ENCODE data around the gene PLXND1.
"Not testable (repeated sequence)": the region's sequence is repeated elsewhere in the genome, so short reads cannot be mapped to it uniquely, and the experiment has no call there.

The PLXND1 gene

GRCh38 chr3:129606636-129607390 is at the start of gene PLXND1:
Gene PLXND1, minus strand, starts transcription at chr3:129606676. Its CDS starts 37 bp downstream, at chr3:129606639.
- DNase-seq (ENCODE audit: low spot score): peak; percentile 59

- no peak for DNase-seq (ENCODE audit: low spot score)
Observed at GRCh38 chr3:129655291-129655700, 48.8 kb upstream of the PLXND1 start.

- no peak for DNase-seq (ENCODE audit: low spot score)
Observed at GRCh38 chr3:129654131-129654530, 47.7 kb upstream of the PLXND1 start.

- no peak for DNase-seq (ENCODE audit: low spot score)
Observed at GRCh38 chr3:129653019-129653418, 46.5 kb upstream of the PLXND1 start.

GRCh38 chr3:129651435-129652202 is 45.1 kb upstream of the PLXND1 start:
- DNase-seq (ENCODE audit: low spot score): no peak

GRCh38 chr3:129650256-129650872 is 43.9 kb upstream of the PLXND1 start:
- peak; percentile 29 for DNase-seq (ENCODE audit: low spot score)

- DNase-seq (ENCODE audit: low spot score): no peak
Observed at GRCh38 chr3:129648391-129648790, 41.9 kb upstream of the PLXND1 start.

GRCh38 chr3:129645286-129645685 is 38.8 kb upstream of the PLXND1 start:
- no peak for DNase-seq (ENCODE audit: low spot score)

GRCh38 chr3:129644836-129645235 is 38.4 kb upstream of the PLXND1 start:
- no peak for DNase-seq (ENCODE audit: low spot score)

- not testable (repeated sequence) for DNase-seq (ENCODE audit: low spot score)
Observed at GRCh38 chr3:129641567-129642260, 35.2 kb upstream of the PLXND1 start.

- DNase-seq (ENCODE audit: low spot score): not testable (repeated sequence)
Observed at GRCh38 chr3:129640985-129641384, 34.5 kb upstream of the PLXND1 start.

- no peak for DNase-seq (ENCODE audit: low spot score)
Observed at GRCh38 chr3:129638481-129638880, 32.0 kb upstream of the PLXND1 start.

GRCh38 chr3:129636082-129636481 is 29.6 kb upstream of the PLXND1 start:
- no peak for DNase-seq (ENCODE audit: low spot score)

GRCh38 chr3:129635656-129636055 is 29.2 kb upstream of the PLXND1 start:
- DNase-seq (ENCODE audit: low spot score): no peak

GRCh38 chr3:129633751-129634481 is 27.4 kb upstream of the PLXND1 start:
- no peak for DNase-seq (ENCODE audit: low spot score)

GRCh38 chr3:129632977-129633376 is 26.5 kb upstream of the PLXND1 start:
- no peak for DNase-seq (ENCODE audit: low spot score)

- DNase-seq (ENCODE audit: low spot score): no peak
Observed at GRCh38 chr3:129632556-129632955, 26.1 kb upstream of the PLXND1 start.

- no peak for DNase-seq (ENCODE audit: low spot score)
Observed at GRCh38 chr3:129632056-129632455, 25.6 kb upstream of the PLXND1 start.

- no peak for DNase-seq (ENCODE audit: low spot score)
Observed at GRCh38 chr3:129629011-129629410, 22.5 kb upstream of the PLXND1 start.

GRCh38 chr3:129628169-129628522 is 21.7 kb upstream of the PLXND1 start:
- DNase-seq (ENCODE audit: low spot score): no peak

- peak; percentile 63 for DNase-seq (ENCODE audit: low spot score)
Observed at GRCh38 chr3:129627350-129628168, 21.1 kb upstream of the PLXND1 start.
